ENCODE data around the gene DHRS7C.

DHRS7C gene, protein sequence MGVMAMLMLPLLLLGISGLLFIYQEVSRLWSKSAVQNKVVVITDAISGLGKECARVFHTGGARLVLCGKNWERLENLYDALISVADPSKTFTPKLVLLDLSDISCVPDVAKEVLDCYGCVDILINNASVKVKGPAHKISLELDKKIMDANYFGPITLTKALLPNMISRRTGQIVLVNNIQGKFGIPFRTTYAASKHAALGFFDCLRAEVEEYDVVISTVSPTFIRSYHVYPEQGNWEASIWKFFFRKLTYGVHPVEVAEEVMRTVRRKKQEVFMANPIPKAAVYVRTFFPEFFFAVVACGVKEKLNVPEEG

DNA sequence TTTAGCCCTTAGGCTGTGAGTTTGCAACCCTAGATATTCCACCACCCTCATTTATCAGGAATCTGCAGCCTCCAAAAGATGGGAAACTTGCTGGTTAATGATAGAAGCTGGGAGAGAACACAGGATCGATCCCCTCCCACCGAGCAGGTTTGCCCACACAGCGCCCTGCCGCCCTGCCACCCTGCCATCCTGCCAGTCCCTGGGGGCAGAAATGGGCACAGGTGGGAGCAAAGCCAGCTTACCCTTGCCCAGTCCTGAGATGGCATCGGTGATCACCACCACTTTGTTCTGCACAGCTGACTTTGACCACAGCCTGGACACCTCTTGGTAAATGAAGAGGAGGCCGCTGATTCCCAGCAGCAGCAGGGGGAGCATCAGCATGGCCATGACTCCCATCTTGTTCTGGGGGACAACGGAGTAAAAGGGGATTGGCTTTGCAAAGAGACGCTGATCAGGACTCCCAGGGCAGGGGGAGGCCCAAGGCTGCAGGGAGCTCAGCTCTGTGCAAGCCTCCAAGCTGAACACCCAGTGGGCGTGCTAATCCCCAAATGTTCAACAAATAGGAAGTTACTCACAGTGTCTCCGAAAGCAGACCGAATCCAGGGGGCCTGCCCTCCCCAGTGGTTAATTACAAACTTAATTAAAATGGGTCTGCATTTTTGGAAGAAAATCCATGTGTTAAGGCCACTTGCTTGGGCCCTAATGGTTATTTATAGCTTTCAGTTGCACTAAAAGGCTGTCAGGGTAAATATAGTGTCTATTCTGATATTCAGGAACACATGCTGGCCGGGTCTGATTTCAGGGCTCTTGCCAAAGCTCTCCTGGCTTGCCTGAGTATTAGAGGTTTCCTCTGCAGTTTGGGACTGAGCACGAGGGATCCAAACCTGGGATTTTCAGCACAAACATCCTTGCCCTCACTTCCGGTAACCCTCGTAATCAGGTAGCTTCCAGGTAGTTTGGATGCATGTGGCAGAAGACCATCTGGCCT lies at the start of gene DHRS7C:
DHRS7C (minus strand) TSS at position 704 of the 988 bp plus-strand sequence; CDS start at position 396, 308 bp downstream.
- no peak for DNase-seq (ENCODE audit: low spot score)

DNA sequence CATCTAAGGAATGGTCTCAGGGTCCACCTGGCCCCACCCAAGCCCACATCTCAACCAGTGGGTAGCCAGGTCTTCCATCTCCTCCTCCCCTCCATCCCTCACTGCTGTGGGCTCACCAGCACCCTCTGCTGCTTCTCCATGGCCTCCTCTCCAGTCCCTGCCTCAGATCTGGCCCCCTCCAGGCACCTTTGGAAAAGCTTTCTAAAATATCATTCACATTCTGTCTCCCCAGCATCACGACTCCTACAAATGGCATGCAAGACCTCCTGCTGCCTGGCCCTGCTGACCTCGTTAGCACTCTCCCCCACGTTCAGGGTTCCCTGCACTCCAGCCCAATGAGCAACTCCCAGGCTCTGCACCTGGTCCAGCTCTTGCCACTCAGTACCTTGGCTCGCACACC lies 48.0 kb upstream of the DHRS7C start:
- no peak for DNase-seq (ENCODE audit: low spot score)

DNA sequence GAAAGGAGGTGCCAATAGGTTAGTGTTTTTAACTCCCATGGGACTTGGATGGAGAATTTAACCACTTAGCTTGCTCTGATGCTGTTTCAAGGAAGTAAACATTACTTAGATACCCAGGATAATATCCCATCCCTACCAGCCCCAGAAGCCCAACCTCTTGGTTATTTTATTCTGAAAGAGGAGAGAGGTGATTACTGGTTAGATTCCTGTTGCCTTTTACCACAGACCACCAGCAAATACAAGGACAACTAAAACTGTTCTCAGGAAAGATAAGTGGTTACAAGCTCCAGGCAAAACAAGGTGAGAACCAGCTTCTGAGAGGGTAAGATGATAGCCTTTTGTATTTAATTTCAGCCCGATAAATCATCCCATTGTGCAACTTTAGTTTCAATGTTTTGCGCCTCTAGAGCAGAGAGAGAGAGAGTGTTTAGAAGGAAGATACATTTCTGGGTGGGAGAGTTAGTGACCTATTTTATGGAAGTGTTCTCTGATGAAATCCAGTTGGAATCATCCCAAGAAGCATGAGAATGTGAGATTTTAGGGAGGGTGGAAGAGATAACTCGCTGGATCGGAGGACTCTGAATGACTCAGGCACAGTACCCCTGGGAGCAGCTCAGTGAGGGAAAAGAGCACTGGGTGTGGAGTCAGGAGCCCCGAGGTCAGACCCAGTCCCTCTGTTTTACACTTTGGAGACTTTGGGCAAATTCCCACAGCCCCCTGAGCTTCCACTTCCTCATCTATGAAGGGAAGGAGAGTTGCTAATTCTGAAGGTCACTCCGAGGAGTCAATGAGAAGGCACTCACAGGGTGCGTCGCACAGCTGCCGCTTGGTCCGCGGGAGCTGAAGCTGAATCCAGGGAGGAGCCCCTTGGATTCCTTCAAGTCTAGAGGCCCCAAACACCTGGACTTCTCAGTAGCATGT lies 46.4 kb upstream of the DHRS7C start:
- peak; percentile 53 for DNase-seq (ENCODE audit: low spot score)

DNA sequence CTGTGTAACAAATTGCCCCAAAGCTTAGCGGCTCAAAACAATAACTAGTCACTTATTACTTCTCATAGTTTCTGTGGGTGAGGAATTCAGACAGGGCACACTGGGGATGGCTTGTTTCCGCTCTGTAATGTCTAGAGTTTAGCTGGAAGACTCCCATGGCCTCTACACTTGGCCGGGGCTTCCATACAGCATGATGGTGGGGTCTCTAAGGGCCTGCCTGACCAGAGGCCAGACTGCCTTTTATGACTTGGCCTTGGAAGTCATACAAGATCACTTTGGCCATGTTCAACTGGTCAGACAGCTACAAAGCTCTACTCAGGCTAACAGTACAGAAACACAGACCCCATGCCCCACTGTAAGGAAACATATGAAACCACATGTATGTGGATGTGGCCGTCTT lies 42.5 kb upstream of the DHRS7C start:
- no peak for DNase-seq (ENCODE audit: low spot score)

DNA sequence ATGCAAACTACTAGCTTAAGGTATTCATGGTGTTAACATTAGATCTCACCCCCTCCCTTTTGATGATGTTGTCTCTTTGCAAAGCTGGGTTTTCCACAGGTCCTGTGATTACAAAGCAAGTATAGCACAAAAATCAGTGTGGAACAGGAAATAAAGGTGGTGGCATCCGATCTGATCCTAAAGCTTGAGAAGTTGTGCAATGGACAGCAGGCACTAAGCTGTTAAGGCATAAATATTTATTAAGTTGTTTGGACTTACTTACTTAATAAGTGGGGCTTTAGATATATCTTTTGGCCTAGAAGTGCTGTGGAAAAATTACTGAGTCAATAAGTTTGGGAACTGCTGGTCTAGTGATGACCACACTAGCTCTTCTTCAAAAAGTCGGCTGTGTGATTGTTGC lies 39.3 kb upstream of the DHRS7C start:
- no peak for DNase-seq (ENCODE audit: low spot score)

DNA sequence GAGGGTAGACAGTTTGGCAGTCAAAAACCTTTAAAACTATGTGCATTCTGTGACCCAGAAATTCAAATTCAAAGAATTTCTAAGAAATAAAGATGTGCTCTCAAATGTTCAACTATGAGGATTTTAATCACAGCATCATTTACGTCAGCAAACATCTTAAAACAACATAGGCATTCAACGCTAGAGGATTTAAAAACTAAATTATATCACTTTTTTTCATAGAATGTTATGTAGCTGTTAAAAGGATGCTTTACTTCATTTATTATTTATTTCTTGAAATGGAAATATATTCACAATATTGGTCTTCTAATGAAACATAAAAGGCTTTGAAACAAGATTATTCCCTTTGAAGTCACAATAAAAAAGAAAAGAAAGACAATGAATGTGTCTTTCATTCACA lies 38.0 kb upstream of the DHRS7C start:
- no peak for DNase-seq (ENCODE audit: low spot score)

GRCh38 chr17:9828296-9829295 lies 37.2 kb upstream of the DHRS7C start:
- DNase-seq (ENCODE audit: low spot score): no peak

GRCh38 chr17:9825641-9826150 lies 34.3 kb upstream of the DHRS7C start, which contains the start of gene GLP2R:
TSS of gene GLP2R (plus strand) at chr17:9825924. CDS start at chr17:9826064, 140 bp downstream.
- DNase-seq (ENCODE audit: low spot score): no peak

GRCh38 chr17:9824797-9825338 lies 33.5 kb upstream of the DHRS7C start:
- no peak for DNase-seq (ENCODE audit: low spot score)

- DNase-seq (ENCODE audit: low spot score): no peak
Observed at GRCh38 chr17:9824094-9824493, 32.7 kb upstream of the DHRS7C start.

DNA sequence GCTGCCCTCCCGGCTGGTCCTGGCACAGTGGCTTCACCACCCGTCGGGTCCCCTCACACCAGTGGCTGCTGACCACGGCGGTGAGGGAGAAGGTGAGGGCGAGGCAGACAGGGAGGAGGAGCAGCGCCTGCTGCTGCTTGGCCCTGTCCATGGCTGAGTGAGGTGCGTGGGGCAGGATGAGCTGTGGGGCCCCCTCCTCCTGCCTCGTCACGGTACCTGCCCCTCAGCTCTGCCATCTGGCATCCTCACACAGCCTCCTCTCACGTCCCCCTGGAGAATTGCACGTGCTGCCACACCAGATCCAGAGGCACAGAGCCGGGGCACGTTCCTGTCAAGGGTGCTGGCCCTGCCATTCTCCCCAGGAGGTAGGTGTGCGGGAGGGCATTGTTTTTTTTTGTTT lies 30.5 kb upstream of the DHRS7C start, which contains the start of gene GSG1L2:
GSG1L2 (minus strand) TSS at position 159 of the 400 bp plus-strand sequence; CDS start at position 151, 8 bp downstream.
- DNase-seq (ENCODE audit: low spot score): no peak

DNA sequence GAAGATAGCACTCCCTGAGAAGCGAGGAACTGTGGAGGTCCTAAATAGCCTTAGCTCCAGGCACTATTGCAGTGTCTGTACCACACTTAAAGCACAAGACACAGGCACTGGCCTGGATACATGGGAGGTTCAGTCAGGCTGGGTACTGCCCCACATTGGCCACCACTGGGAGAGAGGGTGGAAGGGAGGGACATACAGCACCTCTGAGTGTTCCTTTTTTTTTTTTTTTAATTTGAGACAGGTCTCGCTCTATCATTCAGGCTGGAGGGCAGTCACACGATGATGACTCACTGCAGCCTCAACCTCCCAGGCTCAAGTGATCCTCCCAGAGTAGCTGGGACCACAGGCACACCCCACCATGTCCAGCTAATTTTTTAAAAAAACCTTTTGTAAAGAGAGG lies 29.1 kb upstream of the DHRS7C start:
- DNase-seq (ENCODE audit: low spot score): no peak

DNA sequence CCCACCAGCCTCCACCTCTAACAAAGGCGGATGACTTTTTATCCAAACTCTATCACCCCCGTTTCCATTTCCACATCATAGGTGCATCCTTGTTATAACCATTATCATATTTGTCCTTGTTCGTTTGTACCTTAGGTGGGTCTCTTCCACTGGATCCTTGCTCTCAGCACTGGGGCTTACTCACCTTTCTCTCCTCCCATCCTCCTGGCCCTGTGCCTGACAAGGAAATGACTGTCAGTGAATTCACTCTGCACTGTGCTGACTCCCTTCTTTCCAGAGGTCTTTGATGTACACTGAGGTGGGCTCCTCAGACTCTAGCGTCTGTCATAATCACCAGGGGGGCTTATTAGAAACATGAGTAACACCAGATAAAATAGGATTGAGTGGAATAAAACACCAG lies 27.4 kb upstream of the DHRS7C start:
- DNase-seq (ENCODE audit: low spot score): no peak

DNA sequence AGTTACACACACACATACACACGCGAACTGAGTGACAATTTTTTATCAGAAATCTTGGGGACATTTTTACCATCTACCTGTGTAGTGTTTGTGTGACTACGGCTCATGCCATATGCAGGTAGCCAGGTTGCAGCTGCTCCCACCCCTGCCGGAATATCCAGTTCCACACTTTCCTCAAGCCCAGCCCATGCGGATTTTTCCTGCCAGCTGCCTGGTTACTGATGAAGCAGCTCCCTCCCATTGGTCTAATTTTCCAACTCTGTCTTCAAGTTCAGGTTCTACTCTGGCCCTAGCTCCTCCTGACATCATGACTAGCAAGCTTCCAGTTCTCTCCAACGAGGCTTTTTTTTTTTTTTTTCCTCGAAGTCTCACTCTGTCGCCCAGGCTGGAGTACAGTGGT lies 25.7 kb upstream of the DHRS7C start:
- DNase-seq (ENCODE audit: low spot score): peak; percentile 38

DNA sequence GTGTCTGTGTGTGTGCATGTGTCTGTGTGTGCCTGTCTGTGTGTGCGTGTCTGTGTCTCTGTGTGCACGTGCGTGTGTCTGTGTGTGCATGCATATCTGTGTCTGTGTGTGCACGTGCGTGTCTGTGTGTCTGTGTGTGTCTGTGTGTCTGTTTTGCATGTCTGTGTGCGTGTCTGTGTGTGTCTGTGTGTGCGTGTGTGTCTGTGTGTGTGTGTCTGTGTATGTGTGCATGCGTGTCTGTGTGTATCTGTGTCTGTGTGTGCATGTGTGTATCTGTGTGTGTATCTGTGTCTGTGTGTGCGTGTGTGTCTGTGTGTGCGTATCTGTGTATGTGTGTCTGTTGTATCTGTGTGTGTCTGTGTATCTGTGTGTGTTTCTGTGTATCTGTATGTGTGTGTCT lies 25.1 kb upstream of the DHRS7C start:
- DNase-seq (ENCODE audit: low spot score): no peak

- DNase-seq (ENCODE audit: low spot score): no peak
Observed at GRCh38 chr17:9814337-9814945, 23.0 kb upstream of the DHRS7C start.

GRCh38 chr17:9813166-9813565 lies 21.8 kb upstream of the DHRS7C start:
- DNase-seq (ENCODE audit: low spot score): no peak

DNA sequence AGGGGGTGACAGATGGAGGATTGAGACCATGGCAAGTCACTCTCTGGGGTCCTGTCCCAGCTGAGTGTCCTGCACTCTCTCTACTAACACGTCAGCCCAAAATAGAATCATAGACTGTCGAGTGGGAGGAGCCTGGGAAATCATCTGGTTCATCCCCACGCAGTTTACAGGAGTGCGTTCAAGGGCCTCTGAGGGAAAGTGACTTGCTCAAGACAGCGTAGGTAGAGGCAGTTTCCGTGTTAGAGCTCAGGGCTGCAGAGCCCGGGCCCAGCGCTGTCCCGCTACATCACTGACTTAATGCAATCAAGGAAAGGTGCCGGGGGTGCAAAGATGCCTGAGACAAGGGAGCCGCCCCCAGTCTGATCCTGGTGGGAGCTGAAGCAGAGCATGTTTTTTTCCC lies 20.1 kb upstream of the DHRS7C start:
- DNase-seq (ENCODE audit: low spot score): no peak

DNA sequence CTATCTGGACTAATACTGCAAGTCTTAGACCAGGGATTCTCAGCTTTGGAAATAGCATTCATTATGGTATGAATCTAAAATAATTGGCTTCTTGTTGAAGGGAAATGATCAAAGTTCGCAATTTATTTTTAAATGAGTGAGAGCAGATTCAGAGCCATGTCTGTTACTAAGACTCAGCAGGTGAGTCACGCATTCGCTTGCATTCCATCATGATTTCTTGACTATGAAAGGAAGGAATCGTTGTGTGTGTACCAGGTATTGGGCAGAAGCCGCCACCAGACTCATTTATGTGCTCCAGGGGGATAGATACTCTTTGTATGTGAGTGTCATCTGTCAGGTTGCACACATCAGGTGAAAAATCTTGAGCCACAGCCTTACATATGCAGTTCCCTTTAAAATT lies 19.7 kb upstream of the DHRS7C start:
- DNase-seq (ENCODE audit: low spot score): no peak

Measured in AG08395 (cell line).